PC-3 (cell line): ENCODE measurements around the gene RPP38.

Experiments
- EZH2 ChIP-seq: fragments of 300-600 bp; sonication (generic); IDR thresholded peaks from one replicate; pipeline ENCODE4 v1.6.1; 2017; ENCODE audit warnings: antibody characterized with exemption, mild to moderate bottlenecking, low read length; ENCODE audit not compliant: unreplicated experiment
- TF ChIP-seq, protein P1 (sequence below): fragments of 300-600 bp; sonication (generic); conservative IDR thresholded peaks from 2 replicates; pipeline ENCODE4 v1.5.1; 2017; ENCODE audit warnings: antibody characterized with exemption, low read depth, mild to moderate bottlenecking, low read length

DNA sequence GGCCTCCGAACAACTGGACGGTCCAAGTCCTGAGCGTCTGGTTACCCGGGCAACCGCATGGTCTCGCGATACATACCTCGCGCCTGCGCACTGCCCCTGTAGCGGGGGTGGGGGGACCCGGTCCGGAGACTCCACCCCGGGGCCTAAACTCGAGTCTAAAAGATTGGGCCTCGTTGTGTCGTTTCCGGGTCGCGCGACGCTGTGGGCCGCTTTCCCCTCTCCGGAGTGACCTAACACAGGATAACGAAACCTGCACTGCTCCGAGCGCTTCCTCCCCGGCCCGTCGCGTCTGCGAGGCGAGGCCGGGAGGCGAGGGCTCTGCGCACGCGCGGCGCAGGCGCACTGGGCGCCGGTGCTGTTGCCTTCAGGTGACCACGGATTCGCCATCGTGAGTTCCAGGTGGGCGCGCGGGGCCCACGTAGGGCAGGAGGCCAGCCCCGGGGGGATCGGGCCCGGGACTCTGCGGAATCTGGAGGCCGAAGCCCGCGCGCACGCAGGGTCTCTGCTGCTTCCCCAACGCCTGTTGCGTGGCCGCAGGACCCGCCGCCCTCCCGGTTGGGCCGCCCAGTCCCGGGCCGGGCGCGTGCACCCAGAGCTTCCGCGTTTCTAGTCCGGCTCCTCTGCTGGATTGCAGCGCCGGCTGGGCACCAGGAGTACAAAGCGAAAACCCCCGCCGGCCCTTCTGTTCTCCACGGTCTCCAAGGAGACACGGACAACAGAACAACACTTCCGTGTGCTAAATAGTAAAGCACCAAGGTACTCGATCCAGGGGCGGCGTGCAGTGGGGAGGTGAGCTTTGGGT is at the start of gene RPP38:
- TF ChIP-seq, protein P1, sequence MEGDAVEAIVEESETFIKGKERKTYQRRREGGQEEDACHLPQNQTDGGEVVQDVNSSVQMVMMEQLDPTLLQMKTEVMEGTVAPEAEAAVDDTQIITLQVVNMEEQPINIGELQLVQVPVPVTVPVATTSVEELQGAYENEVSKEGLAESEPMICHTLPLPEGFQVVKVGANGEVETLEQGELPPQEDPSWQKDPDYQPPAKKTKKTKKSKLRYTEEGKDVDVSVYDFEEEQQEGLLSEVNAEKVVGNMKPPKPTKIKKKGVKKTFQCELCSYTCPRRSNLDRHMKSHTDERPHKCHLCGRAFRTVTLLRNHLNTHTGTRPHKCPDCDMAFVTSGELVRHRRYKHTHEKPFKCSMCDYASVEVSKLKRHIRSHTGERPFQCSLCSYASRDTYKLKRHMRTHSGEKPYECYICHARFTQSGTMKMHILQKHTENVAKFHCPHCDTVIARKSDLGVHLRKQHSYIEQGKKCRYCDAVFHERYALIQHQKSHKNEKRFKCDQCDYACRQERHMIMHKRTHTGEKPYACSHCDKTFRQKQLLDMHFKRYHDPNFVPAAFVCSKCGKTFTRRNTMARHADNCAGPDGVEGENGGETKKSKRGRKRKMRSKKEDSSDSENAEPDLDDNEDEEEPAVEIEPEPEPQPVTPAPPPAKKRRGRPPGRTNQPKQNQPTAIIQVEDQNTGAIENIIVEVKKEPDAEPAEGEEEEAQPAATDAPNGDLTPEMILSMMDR, result no peak
- TF ChIP-seq EZH2, result no peak
